NCI-H510A treated with DMSO at 0.1 percent for 48 hours (cell line): ENCODE data around the gene MRPL12.

Experiments used
- DNase-seq: peaks from one replicate; lab custom pipeline; 2025; lab: John Stamatoyannopoulos, UW

The MRPL12 gene

DNA sequence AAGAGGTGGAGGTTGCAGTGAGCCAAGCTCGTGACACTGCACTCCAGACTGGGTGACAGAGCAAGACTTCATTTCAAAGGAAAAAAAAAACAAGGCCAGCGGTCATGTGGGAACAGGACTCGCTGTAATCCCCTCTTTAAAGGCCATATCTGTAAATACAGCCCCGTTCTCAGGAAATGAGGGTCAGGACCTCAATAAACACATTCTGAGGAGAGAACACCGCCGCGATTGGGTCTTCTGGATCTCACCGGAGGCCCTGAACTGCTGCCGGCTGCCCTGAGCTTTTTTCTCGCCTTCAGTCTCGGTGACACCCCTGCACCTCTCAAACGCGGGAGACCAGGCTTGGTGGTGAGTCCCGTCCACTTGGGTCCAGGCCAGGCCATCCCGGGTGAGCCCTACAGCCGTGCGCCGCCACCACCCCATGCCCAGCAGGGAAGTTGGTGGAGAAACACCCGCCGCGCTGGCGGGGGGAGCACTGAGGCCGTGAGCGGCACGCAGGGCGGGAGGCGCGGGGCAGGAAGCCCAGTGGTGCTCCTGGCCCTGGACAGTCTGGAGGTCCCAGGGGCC, 37.3 kb downstream of the MRPL12 start:
- DNase-seq = no peak

DNA sequence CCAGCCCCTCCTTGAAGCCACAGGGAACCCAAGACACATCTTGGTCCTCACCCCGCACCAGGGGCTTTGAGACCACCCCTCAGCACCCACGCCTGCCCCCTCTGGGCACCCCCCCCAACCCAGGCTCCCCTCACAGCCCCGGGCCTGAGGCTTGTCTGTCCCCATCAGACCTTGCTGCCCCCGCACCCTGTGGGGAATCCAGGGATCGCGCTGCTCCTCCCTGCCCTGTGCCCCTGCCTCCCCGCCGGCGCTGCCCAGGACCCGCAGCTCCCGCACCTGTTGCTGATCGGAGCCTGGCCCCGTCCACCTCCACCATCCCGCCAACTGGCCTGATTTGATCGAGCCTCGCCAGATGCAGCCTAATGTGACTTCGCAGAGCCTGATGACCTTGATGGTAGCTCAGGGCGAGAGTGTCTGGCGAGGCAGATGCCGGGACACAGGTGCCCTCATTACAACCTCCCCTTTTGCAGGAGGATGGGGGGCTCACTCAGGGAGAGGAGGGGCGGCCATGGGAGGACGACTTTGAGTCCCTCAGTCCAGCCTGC, 38.0 kb downstream of the MRPL12 start:
- DNase-seq = no peak

DNA sequence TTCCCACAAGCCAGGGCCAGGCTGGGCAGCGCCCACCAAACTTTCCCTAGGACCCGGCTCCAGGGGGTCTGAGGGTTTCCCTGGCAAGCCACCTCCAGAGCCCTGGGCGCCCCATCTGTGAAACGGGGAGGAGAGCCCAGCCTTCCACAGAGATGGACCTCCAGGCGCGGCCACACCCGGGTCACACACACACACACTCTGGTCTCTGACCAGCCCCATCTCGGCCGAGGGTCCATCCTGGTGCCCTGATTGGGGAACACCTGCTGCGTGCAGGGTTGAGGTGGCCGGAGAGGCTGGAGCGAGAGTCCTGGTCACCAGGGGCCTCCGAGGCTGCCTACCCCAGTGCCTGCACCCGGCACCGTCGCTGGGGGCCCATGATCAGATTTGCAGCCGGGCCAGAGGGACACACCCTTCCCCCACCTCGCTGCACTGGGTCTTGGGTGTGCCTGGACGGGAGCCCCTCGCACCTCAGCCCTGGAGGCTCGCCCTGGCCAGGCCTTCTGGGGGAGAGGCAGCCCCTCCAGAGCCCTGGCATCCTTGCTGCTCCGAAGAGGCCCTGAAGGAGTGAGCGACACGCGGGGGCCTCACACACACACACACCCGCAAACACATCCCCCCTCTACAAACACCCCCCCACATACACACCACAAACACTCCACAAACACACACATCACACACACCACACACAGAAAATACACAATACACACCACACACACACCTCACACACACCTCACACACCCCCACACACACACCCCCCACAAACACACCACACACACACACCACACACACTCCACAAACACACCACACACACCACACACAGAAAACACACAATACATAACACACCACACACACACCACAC, 38.7 kb downstream of the MRPL12 start:
- no peak for DNase-seq
